ENCODE measurements around the gene RFPL2.

DNA sequence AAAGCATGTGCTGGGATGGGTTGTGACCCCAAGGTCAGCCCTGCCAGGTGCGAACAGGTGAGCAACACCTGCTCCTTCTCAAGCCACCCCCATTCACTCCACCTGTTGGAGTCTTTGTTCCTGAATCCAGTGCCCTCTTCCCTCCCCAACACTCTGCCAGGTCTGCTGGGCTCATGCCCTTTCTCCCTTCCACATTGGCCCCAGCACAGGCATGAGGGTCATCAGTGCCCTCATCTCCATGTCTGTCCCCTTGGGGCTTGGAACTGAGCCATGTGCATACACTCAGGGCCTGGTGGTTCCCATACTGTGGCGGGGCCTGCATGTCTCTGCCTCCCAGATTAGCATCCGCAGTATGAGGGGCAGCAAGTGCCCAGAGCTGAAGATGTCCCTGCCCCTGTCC lies 19.1 kb downstream of the RFPL2 start:
- TF ChIP-seq FOXM1 (IDR thresholded peaks at IDR 0.05; ENCODE audit: borderline replicate concordance): no peak
- TF ChIP-seq SUZ12 (IDR thresholded peaks at IDR 0.05): no peak
- TF ChIP-seq FOXA1 (IDR thresholded peaks at IDR 0.05): no peak
- no peak for TF ChIP-seq TARDBP (IDR thresholded peaks at IDR 0.05)
- no peak for TF ChIP-seq SP1 (IDR thresholded peaks at IDR 0.05)
